ENCODE results near the gene DNTT.
A peak's percentile ranks its signal among the peaks of the same experiment; 100 is the strongest.
"Not testable (repeated sequence)": the region's sequence is repeated elsewhere in the genome, so short reads cannot be mapped to it uniquely, and the experiment has no call there.

Gene DNTT

DNA sequence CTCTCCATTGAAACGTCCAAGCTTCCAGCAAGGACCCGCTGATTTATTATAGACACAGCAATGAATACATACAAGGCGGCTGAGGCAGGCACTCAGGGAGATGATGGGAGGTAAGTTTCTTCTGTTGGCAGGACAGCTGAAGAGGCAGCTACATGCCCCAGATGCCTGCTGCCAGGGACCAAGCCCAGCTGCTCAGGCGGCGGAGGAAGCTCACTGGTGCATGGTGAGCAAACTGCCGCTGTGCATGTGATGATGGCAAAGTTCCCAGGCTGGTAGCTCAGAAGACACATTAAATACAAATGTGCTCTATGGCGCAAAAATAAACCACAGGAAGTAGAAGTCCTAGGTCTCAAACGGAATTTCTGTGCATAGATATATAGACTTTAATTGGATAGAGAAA lies 2.3 kb downstream of the DNTT start:
- no peak for DNase-seq (ENCODE audit: low read depth in 1 of 2, low spot score in 1 of 2)

- DNase-seq (ENCODE audit: low read depth in 1 of 2, low spot score in 1 of 2) = not testable (repeated sequence)
Observed at GRCh38 chr10:96308854-96309253, 4.6 kb downstream of the DNTT start.

GRCh38 chr10:96309628-96310320 lies 5.5 kb downstream of the DNTT start:
- no peak for DNase-seq (ENCODE audit: low read depth in 1 of 2, low spot score in 1 of 2)

GRCh38 chr10:96310321-96310669 lies 6.1 kb downstream of the DNTT start:
- no peak for DNase-seq (ENCODE audit: low read depth in 1 of 2, low spot score in 1 of 2)

DNA sequence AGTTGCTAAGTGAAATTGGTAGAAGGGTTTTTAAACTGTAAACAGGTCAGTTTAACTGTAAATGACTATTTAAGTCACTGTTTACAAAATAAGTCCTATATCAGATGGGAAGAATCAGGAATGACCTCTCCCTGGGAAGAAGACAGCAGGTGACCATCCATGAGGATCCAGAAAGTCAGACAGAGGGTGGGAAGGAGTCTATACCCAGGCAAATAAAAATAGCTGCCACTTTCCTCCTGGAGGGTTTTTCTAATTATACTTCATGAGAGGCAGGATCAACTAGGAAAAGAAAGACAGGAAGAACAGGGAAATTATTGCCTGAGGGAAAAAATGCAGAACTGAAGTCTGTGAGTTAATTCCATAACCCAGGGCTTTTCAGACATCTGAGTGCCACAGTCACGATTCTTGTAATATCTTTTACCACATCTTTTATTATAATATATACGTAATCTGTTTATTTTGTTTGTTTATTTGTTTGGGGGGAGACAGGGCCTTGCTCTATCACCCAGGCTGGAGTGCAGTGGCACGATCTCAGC lies 7.0 kb downstream of the DNTT start:
- DNase-seq (ENCODE audit: low read depth in 1 of 2, low spot score in 1 of 2) = no peak

DNA sequence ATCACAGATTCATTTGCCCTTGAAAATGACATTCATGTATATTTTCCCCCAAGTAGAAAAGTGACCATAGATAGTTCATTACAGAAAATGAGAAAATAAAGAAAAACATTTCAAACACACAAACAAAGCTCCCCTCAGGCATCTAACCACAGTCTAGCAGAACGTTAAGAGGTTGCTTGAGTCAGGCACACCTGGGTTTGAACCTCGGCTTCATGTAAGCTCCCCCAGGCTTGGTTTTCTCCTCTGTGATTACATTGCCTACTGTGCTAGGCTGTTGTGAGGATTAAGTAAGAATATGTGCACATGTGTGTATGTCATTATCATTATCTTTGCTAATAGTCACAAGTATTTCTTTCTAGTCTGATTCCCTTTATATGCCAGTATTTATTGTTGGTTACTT lies 9.1 kb downstream of the DNTT start:
- no peak for DNase-seq (ENCODE audit: low read depth in 1 of 2, low spot score in 1 of 2)

DNA sequence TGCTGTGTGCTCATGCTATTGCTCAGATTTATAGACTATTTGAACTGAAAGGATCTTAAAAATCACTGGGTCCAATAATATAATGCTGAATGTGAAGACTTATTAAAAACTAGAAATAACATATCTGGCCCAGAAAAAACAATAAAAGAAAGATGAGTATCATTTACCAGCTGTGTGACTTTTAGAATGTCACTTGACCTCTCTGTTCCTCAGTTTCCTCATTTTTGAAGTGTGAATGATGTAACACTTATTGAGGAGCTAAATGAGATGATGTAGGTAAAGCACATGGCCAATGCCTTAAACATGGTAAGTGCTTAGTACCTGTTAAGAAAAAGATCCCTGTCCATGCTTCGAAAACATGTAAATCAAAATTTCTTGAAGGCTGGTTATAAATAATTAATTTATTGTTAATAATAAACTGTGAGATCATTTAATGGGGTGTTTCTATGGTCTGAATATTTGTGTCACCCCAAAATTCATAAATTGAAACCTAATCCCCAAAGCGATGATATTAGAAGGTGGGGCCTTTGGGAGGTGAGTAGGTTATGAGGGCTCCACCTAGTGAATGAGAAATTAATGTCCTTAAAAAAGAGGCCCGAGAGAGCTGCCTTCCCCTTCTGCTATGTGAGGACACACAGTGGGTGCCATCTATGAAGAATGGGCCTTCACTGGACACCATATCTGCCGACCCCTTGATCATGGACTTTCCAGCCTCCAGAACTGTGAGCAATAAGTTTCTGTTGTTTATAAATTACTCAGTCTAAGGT lies 13.0 kb downstream of the DNTT start:
- DNase-seq (ENCODE audit: low read depth in 1 of 2, low spot score in 1 of 2) = no peak

DNA sequence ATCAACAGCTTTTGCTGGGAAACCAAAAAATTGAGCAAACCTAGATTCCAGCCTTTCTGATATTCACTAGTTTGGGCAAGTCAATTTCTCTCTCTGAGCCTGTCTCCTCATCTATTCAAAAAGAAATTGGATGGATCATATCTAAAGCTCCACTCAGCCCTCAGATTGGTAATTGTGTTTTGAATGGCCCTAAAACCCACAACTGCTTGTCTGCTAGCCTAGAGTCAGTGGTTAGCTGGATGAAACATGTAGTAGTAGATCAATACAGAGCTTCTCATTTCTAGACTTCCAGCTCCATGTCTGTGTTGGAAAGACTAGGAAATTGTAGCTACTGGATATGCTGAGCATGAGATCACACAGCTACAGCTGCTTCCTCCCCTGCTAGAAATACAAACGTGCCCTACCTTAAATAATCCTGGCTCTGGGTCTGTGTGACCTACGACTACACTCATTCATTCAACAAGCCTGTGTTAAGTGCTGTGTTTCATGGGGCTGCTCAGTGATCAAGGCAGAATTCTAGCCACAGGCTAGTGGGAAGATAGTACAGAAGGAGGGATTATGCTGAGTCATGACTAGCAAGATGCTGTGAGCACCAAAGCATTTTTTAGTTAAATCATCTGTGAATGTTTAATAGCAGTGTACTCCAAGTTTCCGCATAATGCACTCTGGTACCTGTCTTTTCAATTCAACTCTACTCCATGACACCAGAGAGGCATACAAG lies 15.7 kb downstream of the DNTT start:
- no peak for DNase-seq (ENCODE audit: low read depth in 1 of 2, low spot score in 1 of 2)

DNA sequence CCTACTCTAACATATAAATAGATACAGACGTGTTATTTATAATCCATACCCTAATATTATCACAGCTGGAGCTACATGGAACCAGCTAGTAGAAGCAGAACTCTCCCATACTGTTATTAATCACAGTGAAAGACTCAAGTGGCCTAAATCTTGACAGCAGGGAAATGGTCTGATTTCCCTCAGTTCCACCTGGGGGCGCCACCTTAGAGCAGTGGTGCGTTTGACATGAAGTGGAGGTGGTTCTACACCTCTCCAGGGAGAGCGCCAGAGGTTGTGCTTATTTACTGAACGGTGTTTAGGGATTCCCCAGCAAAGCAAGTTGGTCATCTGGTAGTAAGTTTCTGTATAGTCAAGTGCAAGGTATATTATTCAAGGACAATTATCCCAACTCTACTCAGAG lies 17.6 kb downstream of the DNTT start:
- DNase-seq (ENCODE audit: low read depth in 1 of 2, low spot score in 1 of 2) = no peak

GRCh38 chr10:96322275-96322674 lies 18.0 kb downstream of the DNTT start:
- no peak for DNase-seq (ENCODE audit: low read depth in 1 of 2, low spot score in 1 of 2)

DNA sequence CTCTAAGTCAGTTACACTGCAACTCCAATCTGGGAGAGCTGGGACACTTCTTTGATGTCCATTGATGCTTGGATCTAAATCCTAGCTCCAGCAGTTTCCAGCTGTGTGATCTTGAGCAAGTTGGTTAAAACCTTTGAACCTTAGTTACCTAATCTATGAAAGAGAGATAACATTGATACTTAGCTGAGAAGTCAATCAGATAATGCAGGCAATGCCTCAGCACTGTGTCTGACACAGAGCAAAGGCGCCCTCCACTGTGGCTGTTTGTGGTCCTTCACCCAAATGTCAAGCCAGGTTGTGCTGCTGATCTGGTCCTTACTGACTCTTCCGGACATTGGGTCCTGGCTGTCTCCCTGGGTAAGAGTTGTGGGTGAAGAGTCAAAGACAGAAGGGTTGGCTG lies 20.2 kb downstream of the DNTT start:
- DNase-seq (ENCODE audit: low read depth in 1 of 2, low spot score in 1 of 2) = no peak

GRCh38 chr10:96325719-96326373 lies 21.6 kb downstream of the DNTT start:
- no peak for DNase-seq (ENCODE audit: low read depth in 1 of 2, low spot score in 1 of 2)

GRCh38 chr10:96327462-96327861 lies 23.2 kb downstream of the DNTT start:
- no peak for DNase-seq (ENCODE audit: low read depth in 1 of 2, low spot score in 1 of 2)

GRCh38 chr10:96333101-96333500 lies 28.9 kb downstream of the DNTT start:
- DNase-seq (ENCODE audit: low read depth in 1 of 2, low spot score in 1 of 2) = no peak

DNA sequence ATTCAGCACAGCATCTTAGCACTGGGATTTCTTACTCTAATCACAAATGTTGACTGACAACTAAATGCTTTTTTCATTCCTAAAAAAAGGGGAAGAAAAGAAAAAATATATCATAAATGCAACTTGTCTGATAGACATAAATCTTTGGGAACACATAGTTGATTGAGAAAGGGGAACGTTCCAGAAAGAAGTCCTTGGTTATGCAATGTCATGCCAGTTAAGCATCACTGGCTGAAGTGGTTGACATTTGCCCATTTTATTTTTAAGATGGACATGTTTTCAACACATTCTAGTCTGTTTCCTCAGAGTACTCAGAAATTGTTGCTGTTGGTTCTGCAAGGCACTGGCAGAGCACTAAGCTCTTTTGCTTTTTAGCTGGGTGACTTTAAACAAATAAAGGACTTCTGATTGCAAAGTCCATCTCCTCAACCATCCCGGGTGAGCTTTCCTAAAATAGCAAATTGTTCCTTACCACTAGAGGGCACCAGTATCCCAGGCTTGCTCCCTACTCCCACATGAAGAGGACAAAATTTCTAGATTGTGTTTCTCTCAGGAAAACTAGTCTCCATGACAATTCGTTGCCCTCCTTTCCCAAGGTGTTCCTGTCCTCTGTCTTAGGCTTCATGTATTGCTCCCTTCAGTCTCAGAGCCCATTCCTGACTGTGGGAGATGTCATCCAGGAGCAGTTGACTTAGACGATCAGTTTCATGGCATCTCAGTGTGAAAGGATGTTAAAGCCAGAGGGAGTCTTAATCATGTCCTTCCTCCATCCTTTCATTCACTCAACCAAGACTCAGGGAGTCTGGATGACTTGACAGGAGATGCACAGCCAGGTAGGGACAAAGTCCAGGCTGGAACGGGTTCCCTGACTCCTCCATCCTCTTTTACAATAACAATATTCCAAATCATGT lies 30.6 kb downstream of the DNTT start:
- DNase-seq (ENCODE audit: low read depth in 1 of 2, low spot score in 1 of 2) = no peak

DNA sequence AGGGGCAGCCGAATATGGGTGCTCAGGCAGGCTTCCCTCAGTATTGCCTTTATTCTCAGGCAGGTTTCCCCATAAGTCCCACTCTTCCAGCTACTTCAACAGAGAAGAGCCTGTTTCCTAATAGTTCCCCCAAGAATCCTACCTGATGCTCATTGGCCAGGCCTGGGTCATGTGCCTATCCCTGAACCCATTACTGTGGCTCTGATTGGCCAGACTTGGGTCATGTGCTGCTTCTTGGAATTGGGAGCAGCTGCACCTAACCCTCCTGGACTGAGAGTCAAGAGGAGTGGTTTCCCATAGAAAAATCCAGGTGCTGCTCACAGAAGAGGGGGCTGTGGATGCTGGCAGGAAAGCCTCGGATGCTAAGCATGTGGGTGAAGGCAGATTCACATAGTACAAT lies 32.9 kb downstream of the DNTT start:
- DNase-seq (ENCODE audit: low read depth in 1 of 2, low spot score in 1 of 2) = no peak

GRCh38 chr10:96338279-96338925 lies 34.2 kb downstream of the DNTT start:
- no peak for DNase-seq (ENCODE audit: low read depth in 1 of 2, low spot score in 1 of 2)

DNA sequence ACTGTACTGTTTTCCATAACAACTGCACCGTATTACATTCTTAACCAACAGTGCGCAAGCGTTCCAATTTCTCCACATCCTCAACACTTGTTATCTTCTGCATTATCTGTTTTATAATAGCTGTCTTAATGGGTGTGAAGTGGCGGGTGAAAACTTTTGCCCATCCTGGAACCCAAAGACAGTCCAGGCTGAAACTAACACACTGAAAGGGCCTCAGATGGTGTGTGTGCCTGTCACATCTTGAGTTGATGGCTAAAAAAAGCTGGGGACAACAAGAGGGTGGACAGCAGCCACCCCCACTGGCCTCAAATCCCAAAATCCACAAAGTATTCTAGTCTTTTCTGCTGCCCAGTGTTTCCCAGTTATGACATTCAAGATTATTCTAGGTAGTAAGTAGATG lies 35.1 kb downstream of the DNTT start:
- no peak for DNase-seq (ENCODE audit: low read depth in 1 of 2, low spot score in 1 of 2)

- peak in 1 of 2 donors; percentile 18 for DNase-seq (ENCODE audit: low read depth in 1 of 2, low spot score in 1 of 2)
Observed at GRCh38 chr10:96339956-96340904, 36.0 kb downstream of the DNTT start.

Data from stimulated activated CD4-positive, alpha-beta T cell treated with anti-CD3 and anti-CD28 coated beads, Interleukin-15, amount 100 ng/mL, for 1 hour (primary cell).